Mesenchymal stem cell (in vitro differentiated cells and primary cell): Measurements from ENCODE around the gene MBTPS1.

ENCODE experiments used
- DNase-seq: peaks from one replicate; pipeline ENCODE4 v3.0.0-alpha.2; 2013
- H2AFZ ChIP-seq: one replicate; pipeline ENCODE4 v1.6.1; 2013; ENCODE audit warnings: low read depth, mild to moderate bottlenecking, control low read depth, inconsistent platforms, low read length, moderate library complexity
- H2AK5ac ChIP-seq: 2 replicates; pipeline ENCODE4 v1.6.1; 2013; ENCODE audit warnings: low read length, moderate library complexity, mild to moderate bottlenecking, inconsistent platforms; ENCODE audit not compliant: severe bottlenecking
- H2BK120ac ChIP-seq: one replicate; pipeline ENCODE4 v1.6.1; 2013; ENCODE audit warnings: low read depth, mild to moderate bottlenecking, inconsistent platforms, low read length, moderate library complexity
- H2BK12ac ChIP-seq, 2 experiments: one replicate each; pipeline ENCODE4 v1.6.1; 2013; ENCODE audit warnings: inconsistent platforms in 2 of 2, low read length in 2 of 2, mild to moderate bottlenecking in 2 of 2, moderate library complexity in 2 of 2, control low read depth in 1 of 2
- H2BK15ac ChIP-seq: one replicate; pipeline ENCODE4 v1.6.1; 2013; ENCODE audit warnings: mild to moderate bottlenecking, low read depth, inconsistent platforms; ENCODE audit not compliant: poor library complexity, severe bottlenecking
- H2BK5ac ChIP-seq: 2 replicates; pipeline ENCODE4 v1.6.1; 2013; ENCODE audit warnings: low read depth, mild to moderate bottlenecking, low read length, control low read depth, inconsistent platforms; ENCODE audit not compliant: poor library complexity, severe bottlenecking
- H3K14ac ChIP-seq, 2 experiments: one replicate each; pipeline ENCODE4 v1.6.1; 2013; ENCODE audit warnings: inconsistent platforms in 2 of 2, low read length in 2 of 2, control low read depth in 1 of 2, mild to moderate bottlenecking in 1 of 2, moderate library complexity in 1 of 2
- H3K18ac ChIP-seq, 2 experiments: one replicate each; pipeline ENCODE4 v1.6.1; 2013; ENCODE audit warnings: inconsistent platforms in 2 of 2, low read length in 2 of 2, control low read depth in 1 of 2, low read depth in 1 of 2, mild to moderate bottlenecking in 1 of 2
- H3K23ac ChIP-seq, 2 experiments: one replicate each; pipeline ENCODE4 v1.6.1; 2013; ENCODE audit warnings: inconsistent platforms in 2 of 2, low read length in 2 of 2, mild to moderate bottlenecking in 2 of 2, moderate library complexity in 2 of 2, control low read depth in 1 of 2
- H3K27ac ChIP-seq: 2 replicates; pipeline ENCODE4 v1.5.1; 2013; ENCODE audit warnings: mild to moderate bottlenecking, moderate library complexity, low read length, control low read depth, inconsistent platforms; ENCODE audit not compliant: poor library complexity, severe bottlenecking
- H3K27me3 ChIP-seq, 2 experiments: 2 replicates each; pipeline versions ENCODE4 v1.6.1 to v1.7.0; 2013; ENCODE audit warnings: low read length in 2 of 2, mild to moderate bottlenecking in 2 of 2, moderate library complexity in 2 of 2, control low read depth in 1 of 2, inconsistent platforms in 1 of 2; ENCODE audit not compliant: control insufficient read depth in 1 of 2, insufficient read depth in 1 of 2
- H3K36me3 ChIP-seq, 2 experiments: 2 replicates each; pipeline versions ENCODE4 v1.6.1 to v1.7.0; 2013; ENCODE audit warnings: low read length in 2 of 2, control low read depth in 1 of 2, inconsistent platforms in 1 of 2, low read depth in 1 of 2, mild to moderate bottlenecking in 1 of 2; ENCODE audit not compliant: insufficient read depth in 2 of 2, control insufficient read depth in 1 of 2
- H3K4ac ChIP-seq, 2 experiments: one replicate each; pipeline ENCODE4 v1.6.1; 2013; ENCODE audit warnings: inconsistent platforms in 2 of 2, low read length in 2 of 2, mild to moderate bottlenecking in 2 of 2, moderate library complexity in 2 of 2, control low read depth in 1 of 2, low read depth in 1 of 2
- H3K4me1 ChIP-seq: 2 replicates; pipeline ENCODE4 v1.6.1; 2013; ENCODE audit warnings: low read depth, low read length, control low read depth; ENCODE audit not compliant: control insufficient read depth, insufficient read depth
- H3K4me2 ChIP-seq: 2 replicates; pipeline ENCODE4 v1.6.1; 2013; ENCODE audit warnings: low read length, mild to moderate bottlenecking, inconsistent platforms; ENCODE audit not compliant: poor library complexity, severe bottlenecking
- H3K4me3 ChIP-seq, 2 experiments: 2 replicates each; pipeline versions ENCODE4 v1.5.1 to v1.7.0; 2013; ENCODE audit warnings: low read length in 2 of 2, mild to moderate bottlenecking in 2 of 2, control low read depth in 1 of 2, low read depth in 1 of 2; ENCODE audit not compliant: insufficient read depth in 1 of 2
- H3K79me1 ChIP-seq: replicated peaks from 2 replicates; pipeline ENCODE4 v1.6.1; 2013; ENCODE audit warnings: mild to moderate bottlenecking, control low read depth, low read length, inconsistent platforms; ENCODE audit not compliant: poor library complexity, severe bottlenecking
- H3K9ac ChIP-seq: 2 replicates; pipeline ENCODE4 v1.7.0; 2013; ENCODE audit warnings: mild to moderate bottlenecking, low read length, moderate library complexity
- H3K9me3 ChIP-seq: 2 replicates; pipeline ENCODE4 v1.7.0; 2013; ENCODE audit warnings: mild to moderate bottlenecking, low read length; ENCODE audit not compliant: control insufficient read depth
- H4K8ac ChIP-seq: one replicate; pipeline ENCODE4 v1.6.1; 2013; ENCODE audit warnings: inconsistent platforms, mild to moderate bottlenecking, low read length, moderate library complexity
- H4K91ac ChIP-seq: one replicate; pipeline ENCODE4 v1.6.1; 2013; ENCODE audit warnings: mild to moderate bottlenecking, low read length, inconsistent platforms
- WGBS: methylation state at CpG from one replicate; pipeline ENCODE4 v1.1.7; 2013; ENCODE audit warnings: mixed read lengths; 5-methylcytosine and 5-hydroxymethylcytosine counted together

The MBTPS1 gene

GRCh38 chr16:84054271-84054670 is 62.5 kb downstream of the MBTPS1 start:
- H2BK120ac ChIP-seq = no peak overlapping the region
- 96% methylated on average over 16 of the region's 16 CpGs for WGBS
- no peak for DNase-seq
- H3K14ac ChIP-seq = no peak overlapping the region
- no peaks in the 10 kb centered on the region for H3K4me1 ChIP-seq
- H3K18ac ChIP-seq = no peak overlapping the region
- H3K27me3 ChIP-seq = no peaks in the 10 kb centered on the region
- no peak overlapping the region for H3K4ac ChIP-seq
- H2AFZ ChIP-seq = no peak overlapping the region
- H3K79me1 ChIP-seq = peaks cover 9% of the 10 kb centered on the region
- no peak overlapping the region for H3K4me3 ChIP-seq
- no peak overlapping the region for H3K4me2 ChIP-seq
- no peaks in the 10 kb centered on the region for H3K9me3 ChIP-seq
- no peak overlapping the region for H2BK5ac ChIP-seq
- no peak overlapping the region for H4K8ac ChIP-seq
- H4K91ac ChIP-seq = no peak overlapping the region
- no peak overlapping the region for H2BK12ac ChIP-seq
- H2BK15ac ChIP-seq = no peak overlapping the region
- no peak overlapping the region for H3K9ac ChIP-seq
- peaks cover 80 to 86% of the 10 kb centered on the region in 2 experiments for H3K36me3 ChIP-seq
- H2AK5ac ChIP-seq = no peak overlapping the region
- no peak overlapping the region for H3K23ac ChIP-seq
- H3K27ac ChIP-seq = no peak overlapping the region

GRCh38 chr16:84053237-84053636 is 63.5 kb downstream of the MBTPS1 start:
- no peaks in the 10 kb centered on the region for H3K4me1 ChIP-seq
- no peak overlapping the region for H4K8ac ChIP-seq
- H2BK12ac ChIP-seq = no peak overlapping the region
- no peak overlapping the region for H3K27ac ChIP-seq
- H3K4me2 ChIP-seq = no peak overlapping the region
- no peak overlapping the region for H2BK120ac ChIP-seq
- H3K27me3 ChIP-seq = no peaks in the 10 kb centered on the region
- H3K9me3 ChIP-seq = no peaks in the 10 kb centered on the region
- no peak overlapping the region for H3K23ac ChIP-seq
- H3K79me1 ChIP-seq = peaks cover 9% of the 10 kb centered on the region
- H2BK15ac ChIP-seq = no peak overlapping the region
- H3K36me3 ChIP-seq = peaks cover 79 to 84% of the 10 kb centered on the region in 2 experiments
- H3K18ac ChIP-seq = no peak overlapping the region
- H3K4ac ChIP-seq = no peak overlapping the region
- H3K9ac ChIP-seq = no peak overlapping the region
- no peak overlapping the region for H3K4me3 ChIP-seq
- H2AK5ac ChIP-seq = no peak overlapping the region
- H2BK5ac ChIP-seq = no peak overlapping the region
- no peak overlapping the region for H3K14ac ChIP-seq
- DNase-seq = no peak
- WGBS = 95% methylated on average over 12 of the region's 13 CpGs
- H2AFZ ChIP-seq = no peak overlapping the region
- no peak overlapping the region for H4K91ac ChIP-seq

GRCh38 chr16:84052071-84052622 is 64.6 kb downstream of the MBTPS1 start:
- Histone ChIP-seq H3K9ac (no peak overlapping the region), H2BK15ac (no peak overlapping the region), H2AK5ac (no peak overlapping the region), H3K4me3 (no peak overlapping the region), H4K8ac (no peak overlapping the region), H3K14ac (no peak overlapping the region), H3K4ac (no peak overlapping the region), H2AFZ (no peak overlapping the region), H3K4me2 (no peak overlapping the region), H3K79me1 (peaks cover 9% of the 10 kb centered on the region), H3K4me1 (no peaks in the 10 kb centered on the region), H2BK120ac (no peak overlapping the region), H2BK5ac (no peak overlapping the region), H4K91ac (no peak overlapping the region), H3K27ac (no peak overlapping the region), H3K23ac (no peak overlapping the region), H3K18ac (no peak overlapping the region), H2BK12ac (no peak overlapping the region), H3K36me3 (peaks cover 80 to 84% of the 10 kb centered on the region in 2 experiments), H3K27me3 (no peaks in the 10 kb centered on the region), H3K9me3 (no peaks in the 10 kb centered on the region)
- WGBS = 96% methylated on average over 27 of the region's 27 CpGs
- DNase-seq = no peak

- no peak overlapping the region for H4K91ac ChIP-seq
- H3K27ac ChIP-seq = no peak overlapping the region
- H2BK5ac ChIP-seq = no peak overlapping the region
- H2AFZ ChIP-seq = no peak overlapping the region
- no peak overlapping the region for H3K4me3 ChIP-seq
- no peaks in the 10 kb centered on the region for H3K27me3 ChIP-seq
- no peak overlapping the region for H4K8ac ChIP-seq
- no peaks in the 10 kb centered on the region for H3K4me1 ChIP-seq
- 89% methylated on average over 9 of the region's 9 CpGs for WGBS
- no peak overlapping the region for H2AK5ac ChIP-seq
- no peak overlapping the region for H3K4me2 ChIP-seq
- H3K4ac ChIP-seq = no peak overlapping the region
- H3K9me3 ChIP-seq = no peaks in the 10 kb centered on the region
- no peak overlapping the region for H3K14ac ChIP-seq
- peaks cover 9% of the 10 kb centered on the region for H3K79me1 ChIP-seq
- H3K36me3 ChIP-seq = peaks cover 68 to 69% of the 10 kb centered on the region in 2 experiments
- H3K18ac ChIP-seq = no peak overlapping the region
- H2BK15ac ChIP-seq = no peak overlapping the region
- no peak overlapping the region for H2BK120ac ChIP-seq
- H3K23ac ChIP-seq = no peak overlapping the region
- no peak overlapping the region for H2BK12ac ChIP-seq
- DNase-seq = no peak
- no peak overlapping the region for H3K9ac ChIP-seq
Observed at GRCh38 chr16:84050316-84050715, 66.4 kb downstream of the MBTPS1 start.
